ENCODE results near the gene PHF2. TPM values are rescaled to one million over a fixed set of nuclear protein-coding genes. Genes with fewer than 3 reads are reported as not detected.

The PHF2 gene
- total RNA-seq: 24.6 and 24.8 TPM in 2 replicates

DNA sequence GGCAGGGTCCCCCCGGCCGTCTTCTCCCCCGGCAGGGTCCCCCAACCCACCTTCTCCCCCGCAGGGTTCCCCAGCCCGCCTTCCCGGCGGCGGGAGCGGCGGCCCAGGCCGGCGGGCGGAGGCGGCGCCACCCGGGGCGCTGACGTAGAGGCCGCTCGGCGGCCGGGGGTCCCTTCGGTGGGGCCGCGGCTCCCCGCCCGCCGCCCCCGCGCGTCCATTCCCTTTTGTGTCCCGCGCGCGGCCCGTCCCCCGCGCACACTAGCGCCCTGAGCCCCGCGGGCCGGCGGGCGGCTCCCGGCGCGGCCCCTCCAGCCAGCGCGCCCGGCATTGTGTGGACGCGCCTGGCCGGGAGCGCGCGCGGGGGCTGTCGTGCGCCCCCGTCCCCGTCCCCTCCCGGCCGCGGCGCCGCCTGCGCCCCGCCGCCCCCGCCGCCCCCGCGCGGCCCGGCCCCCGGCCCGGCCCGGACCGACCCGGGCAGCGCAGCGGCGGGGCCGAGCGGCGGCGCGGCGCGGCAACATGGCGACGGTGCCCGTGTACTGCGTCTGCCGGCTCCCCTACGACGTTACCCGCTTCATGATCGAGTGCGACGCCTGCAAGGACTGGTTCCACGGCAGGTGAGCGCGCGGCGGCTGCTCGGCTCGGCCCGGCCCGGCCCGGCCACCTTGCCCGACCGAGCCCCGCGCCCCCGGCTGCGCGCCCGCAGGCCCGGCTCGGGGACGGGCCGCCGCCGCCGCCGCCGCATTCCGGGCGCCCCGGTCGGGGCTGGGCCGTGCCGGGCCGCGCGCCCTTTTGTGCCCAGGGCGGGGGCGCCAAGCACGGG lies at the start of gene PHF2:
TSS of gene PHF2 (plus strand) at position 327 of the 820 bp plus-strand sequence. CDS start at position 517, 190 bp downstream.
- H3K27me3 Mint-ChIP-seq (ENCODE audit: low read depth): no peaks in the 10 kb centered on the region
- peak within 1 kb of the TSS; percentile 82 for H3K27ac Mint-ChIP-seq
- intact Hi-C loops (cut with micrococcal nuclease): loop anchor here (10.0 kb wide), 1 partner anchor 588 kb away; no protein-coding TSS in a partner anchor
- H3K4me1 Mint-ChIP-seq (ENCODE audit: low read depth): peaks cover 25% of the 10 kb centered on the region
- no peaks in the 10 kb centered on the region for H3K9me3 Mint-ChIP-seq
- peaks cover 12% of the 10 kb centered on the region for H3K36me3 Mint-ChIP-seq (ENCODE audit: low read depth)
- peak within 1 kb of the TSS; percentile 87 for H3K4me3 Mint-ChIP-seq (ENCODE audit: low read depth)
- DNase-seq (ENCODE audit: low spot score): no peak

DNA sequence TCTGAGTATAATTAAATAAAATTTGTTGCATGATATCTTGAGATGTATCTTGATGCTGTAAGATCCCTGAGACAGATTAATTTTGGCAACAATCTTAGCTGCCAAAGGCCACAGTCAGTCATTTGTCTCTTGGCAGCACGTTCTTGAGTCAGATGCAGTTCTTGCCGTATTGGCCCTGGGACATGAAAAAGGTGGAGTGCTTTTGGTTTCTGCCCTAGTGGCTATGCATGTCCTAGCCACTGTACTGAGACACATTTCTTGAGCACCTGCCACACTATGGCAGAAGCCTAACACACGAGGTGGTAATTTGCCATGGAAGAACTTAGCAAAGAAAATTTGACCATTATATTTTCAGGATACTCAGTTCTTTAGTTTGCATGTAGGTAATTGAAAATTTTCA lies 45.0 kb upstream of the PHF2 start:
- peaks cover 79% of the 10 kb centered on the region for H3K36me3 Mint-ChIP-seq (ENCODE audit: low read depth)
- no peak overlapping the region for H3K4me3 Mint-ChIP-seq (ENCODE audit: low read depth)
- no peak for DNase-seq (ENCODE audit: low spot score)
- H3K27ac Mint-ChIP-seq: no peak overlapping the region
- intact Hi-C loops (cut with micrococcal nuclease): no loop called here
- no peaks in the 10 kb centered on the region for H3K27me3 Mint-ChIP-seq (ENCODE audit: low read depth)
- peaks cover 11% of the 10 kb centered on the region for H3K4me1 Mint-ChIP-seq (ENCODE audit: low read depth)
- H3K9me3 Mint-ChIP-seq: no peaks in the 10 kb centered on the region

DNA sequence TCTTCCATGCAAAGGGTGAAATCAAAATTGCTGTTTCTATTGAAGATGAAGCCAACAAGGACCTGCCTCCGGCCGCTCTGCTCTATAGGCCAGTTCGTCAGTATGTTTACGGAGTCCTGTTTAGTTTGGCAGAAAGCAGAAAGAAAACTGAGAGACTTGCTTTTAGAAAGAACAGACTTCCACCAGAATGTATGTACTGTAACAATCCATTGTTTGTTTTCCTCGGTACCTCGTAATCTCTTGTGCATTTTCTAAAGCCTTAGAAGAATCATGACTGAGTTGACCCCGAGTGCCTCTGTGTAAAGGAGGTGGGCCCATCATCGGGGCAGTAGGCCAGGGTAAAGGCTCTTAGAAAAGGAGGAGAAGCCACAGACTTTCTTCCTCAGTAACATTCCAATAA lies 44.2 kb upstream of the PHF2 start:
- Mint-ChIP-seq H3K4me3 (ENCODE audit: low read depth) (no peak overlapping the region), H3K9me3 (no peaks in the 10 kb centered on the region), H3K27me3 (ENCODE audit: low read depth) (no peaks in the 10 kb centered on the region), H3K4me1 (ENCODE audit: low read depth) (peaks cover 7% of the 10 kb centered on the region), H3K36me3 (ENCODE audit: low read depth) (peaks cover 79% of the 10 kb centered on the region), H3K27ac (no peak overlapping the region)
- intact Hi-C loops (cut with micrococcal nuclease): no loop called here
- DNase-seq (ENCODE audit: low spot score): no peak

DNA sequence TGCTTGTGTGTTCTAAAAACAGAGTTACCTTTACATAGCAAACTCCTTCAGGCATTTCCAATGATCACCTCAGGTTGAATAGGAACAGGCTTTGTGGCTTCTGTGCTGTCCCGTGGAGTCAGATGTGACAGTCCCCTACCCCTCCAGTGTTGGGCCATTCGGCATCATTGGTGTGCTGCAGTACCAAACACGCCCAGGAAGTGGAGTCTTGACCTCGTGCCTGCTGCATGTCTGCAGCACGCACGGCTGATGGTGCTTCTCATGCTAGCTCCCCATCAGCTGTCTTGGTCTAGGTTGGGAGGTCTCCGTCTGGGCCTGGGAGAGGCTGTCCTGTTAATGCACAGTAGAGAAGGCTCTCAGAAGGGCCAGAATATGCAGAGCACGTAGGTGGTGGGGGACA lies 42.5 kb upstream of the PHF2 start:
- Mint-ChIP-seq H3K4me1 (ENCODE audit: low read depth) (peaks cover 6% of the 10 kb centered on the region), H3K4me3 (ENCODE audit: low read depth) (no peak overlapping the region), H3K27me3 (ENCODE audit: low read depth) (no peaks in the 10 kb centered on the region), H3K9me3 (no peaks in the 10 kb centered on the region), H3K27ac (no peak overlapping the region), H3K36me3 (ENCODE audit: low read depth) (peaks cover 76% of the 10 kb centered on the region)
- no peak for DNase-seq (ENCODE audit: low spot score)
- intact Hi-C loops (cut with micrococcal nuclease): no loop called here

DNA sequence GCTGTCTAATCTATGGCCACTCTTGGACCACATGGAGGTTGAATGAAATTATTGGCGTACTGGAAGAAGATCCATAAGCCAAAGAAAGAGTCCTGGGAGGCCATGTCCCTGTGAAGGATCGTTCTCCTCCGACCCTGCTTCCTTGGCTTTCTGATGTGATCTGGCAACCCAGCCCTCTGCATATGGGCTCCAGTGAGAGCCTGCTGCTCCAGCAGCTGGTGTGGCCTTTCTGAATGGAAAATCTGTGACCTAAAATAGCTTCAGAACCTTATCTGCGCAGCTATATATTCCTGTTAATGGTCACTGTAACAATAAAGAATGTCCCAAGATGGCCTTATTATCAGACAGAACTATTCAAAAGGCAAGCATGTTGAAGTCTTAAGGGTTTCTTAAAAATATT lies 40.2 kb upstream of the PHF2 start:
- H3K27me3 Mint-ChIP-seq (ENCODE audit: low read depth): no peaks in the 10 kb centered on the region
- H3K36me3 Mint-ChIP-seq (ENCODE audit: low read depth): peaks cover 77% of the 10 kb centered on the region
- no peak overlapping the region for H3K27ac Mint-ChIP-seq
- intact Hi-C loops (cut with micrococcal nuclease): no loop called here
- DNase-seq (ENCODE audit: low spot score): no peak
- H3K4me3 Mint-ChIP-seq (ENCODE audit: low read depth): no peak overlapping the region
- H3K4me1 Mint-ChIP-seq (ENCODE audit: low read depth): peaks cover 9% of the 10 kb centered on the region
- H3K9me3 Mint-ChIP-seq: no peaks in the 10 kb centered on the region

DNA sequence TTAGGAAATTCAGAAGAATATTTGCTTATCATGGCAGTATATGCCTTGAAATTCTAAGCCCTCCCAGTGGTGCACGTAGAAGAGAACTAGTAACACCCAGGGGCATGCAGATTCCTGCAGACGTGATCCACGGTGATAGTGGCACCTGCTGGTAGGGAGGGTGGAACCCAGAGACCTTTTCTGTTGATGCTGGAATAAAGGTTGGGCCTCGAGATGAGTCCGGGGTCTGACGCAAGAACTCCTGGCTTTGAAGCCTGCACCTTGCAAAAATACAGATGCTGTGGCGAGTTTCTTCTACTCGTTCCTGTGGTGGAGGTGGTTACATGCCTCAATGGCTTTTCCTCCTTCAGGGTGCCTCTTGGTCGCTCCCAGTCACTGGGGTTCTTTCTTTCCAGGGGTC lies 39.5 kb upstream of the PHF2 start:
- H3K27me3 Mint-ChIP-seq (ENCODE audit: low read depth): no peaks in the 10 kb centered on the region
- no peak for DNase-seq (ENCODE audit: low spot score)
- peaks cover 8% of the 10 kb centered on the region for H3K4me1 Mint-ChIP-seq (ENCODE audit: low read depth)
- no peak overlapping the region for H3K4me3 Mint-ChIP-seq (ENCODE audit: low read depth)
- intact Hi-C loops (cut with micrococcal nuclease): no loop called here
- H3K27ac Mint-ChIP-seq: no peak overlapping the region
- no peaks in the 10 kb centered on the region for H3K9me3 Mint-ChIP-seq
- H3K36me3 Mint-ChIP-seq (ENCODE audit: low read depth): peaks cover 79% of the 10 kb centered on the region

DNA sequence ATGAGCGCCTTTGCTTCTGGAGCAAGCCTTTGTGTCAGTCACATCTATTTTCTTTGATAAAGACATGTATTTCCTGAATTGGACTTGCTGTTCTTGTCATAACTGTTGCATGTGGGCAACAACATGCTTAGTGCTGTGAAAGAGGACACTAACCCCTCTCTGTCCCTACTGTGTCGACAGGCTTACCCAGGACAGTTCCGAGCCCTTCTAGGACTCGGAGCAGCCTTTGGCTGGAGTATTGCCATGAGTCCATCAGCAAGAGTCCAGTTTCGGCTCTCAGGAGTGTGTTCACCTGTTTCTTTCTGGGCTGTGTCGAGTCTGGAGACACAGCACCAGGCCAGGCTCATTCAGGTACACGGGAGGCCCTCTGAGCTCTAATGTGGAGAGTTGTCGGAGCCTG lies 36.1 kb upstream of the PHF2 start:
- no peak overlapping the region for H3K4me3 Mint-ChIP-seq (ENCODE audit: low read depth)
- H3K27me3 Mint-ChIP-seq (ENCODE audit: low read depth): no peaks in the 10 kb centered on the region
- no peaks in the 10 kb centered on the region for H3K9me3 Mint-ChIP-seq
- H3K4me1 Mint-ChIP-seq (ENCODE audit: low read depth): peaks cover 6% of the 10 kb centered on the region
- no peak for DNase-seq (ENCODE audit: low spot score)
- intact Hi-C loops (cut with micrococcal nuclease): no loop called here
- H3K27ac Mint-ChIP-seq: no peak overlapping the region
- peaks cover 75% of the 10 kb centered on the region for H3K36me3 Mint-ChIP-seq (ENCODE audit: low read depth)

DNA sequence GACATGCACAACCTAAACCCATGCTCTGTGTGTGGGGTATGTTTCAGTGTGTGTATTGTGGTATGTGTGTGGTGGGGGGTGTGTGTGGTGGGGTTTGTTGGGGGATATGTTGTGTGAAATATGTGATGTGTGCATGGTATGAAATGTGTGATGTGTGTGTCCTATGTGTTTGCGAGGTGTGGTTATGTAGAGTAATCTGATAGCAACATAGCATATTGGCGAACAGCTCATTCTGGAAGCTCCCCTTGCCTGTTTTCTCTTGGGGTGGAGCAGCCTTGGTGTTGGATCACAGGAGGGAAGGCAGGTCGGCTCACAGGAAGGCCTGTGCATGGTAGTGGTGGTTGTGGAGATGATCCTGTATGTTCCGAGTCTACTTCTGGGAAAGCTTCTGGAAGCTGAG lies 35.4 kb upstream of the PHF2 start:
- no peaks in the 10 kb centered on the region for H3K9me3 Mint-ChIP-seq
- H3K27me3 Mint-ChIP-seq (ENCODE audit: low read depth): no peaks in the 10 kb centered on the region
- intact Hi-C loops (cut with micrococcal nuclease): no loop called here
- H3K4me1 Mint-ChIP-seq (ENCODE audit: low read depth): peaks cover 4% of the 10 kb centered on the region
- no peak overlapping the region for H3K27ac Mint-ChIP-seq
- peaks cover 72% of the 10 kb centered on the region for H3K36me3 Mint-ChIP-seq (ENCODE audit: low read depth)
- no peak overlapping the region for H3K4me3 Mint-ChIP-seq (ENCODE audit: low read depth)
- DNase-seq (ENCODE audit: low spot score): no peak

DNA sequence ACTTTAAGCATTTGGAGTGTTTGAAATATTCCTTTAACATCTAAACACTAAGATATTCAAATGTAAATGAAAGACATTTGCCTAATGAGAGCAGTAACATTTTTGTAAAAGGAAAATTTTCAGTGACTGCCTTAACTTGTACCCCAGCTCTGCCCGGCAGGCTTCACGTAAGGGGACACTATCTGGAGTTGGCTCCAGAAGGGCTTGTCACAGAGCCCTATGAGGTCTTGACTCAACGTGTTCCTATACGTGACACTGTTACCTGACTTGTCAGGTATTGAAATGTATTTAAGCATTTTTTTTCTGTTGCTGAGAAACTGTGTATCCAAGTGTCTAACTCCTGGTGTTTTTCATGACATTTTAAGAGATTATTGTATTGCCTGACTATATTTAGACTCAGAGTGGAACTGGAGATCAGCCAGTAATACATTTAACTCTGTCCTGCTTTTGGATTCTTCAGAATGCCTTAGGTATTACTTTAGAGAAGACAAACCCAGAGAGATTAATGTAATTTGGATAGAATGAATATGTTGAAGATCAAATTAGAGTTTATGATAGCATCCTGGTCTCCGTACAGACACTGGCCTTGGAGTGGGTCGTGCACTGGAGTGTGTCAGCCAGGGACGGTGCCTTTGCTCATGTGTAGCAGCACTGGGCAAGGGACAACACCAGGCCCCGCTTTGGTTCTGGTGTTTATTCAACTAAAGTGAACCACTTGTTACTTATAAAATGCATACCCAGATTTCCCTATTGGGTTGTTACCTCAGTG lies 34.6 kb upstream of the PHF2 start:
- Mint-ChIP-seq H3K27me3 (ENCODE audit: low read depth) (no peaks in the 10 kb centered on the region), H3K36me3 (ENCODE audit: low read depth) (peaks cover 72% of the 10 kb centered on the region), H3K9me3 (no peaks in the 10 kb centered on the region), H3K4me3 (ENCODE audit: low read depth) (no peak overlapping the region), H3K4me1 (ENCODE audit: low read depth) (peaks cover 5% of the 10 kb centered on the region), H3K27ac (no peak overlapping the region)
- DNase-seq (ENCODE audit: low spot score): no peak
- intact Hi-C loops (cut with micrococcal nuclease): no loop called here

DNA sequence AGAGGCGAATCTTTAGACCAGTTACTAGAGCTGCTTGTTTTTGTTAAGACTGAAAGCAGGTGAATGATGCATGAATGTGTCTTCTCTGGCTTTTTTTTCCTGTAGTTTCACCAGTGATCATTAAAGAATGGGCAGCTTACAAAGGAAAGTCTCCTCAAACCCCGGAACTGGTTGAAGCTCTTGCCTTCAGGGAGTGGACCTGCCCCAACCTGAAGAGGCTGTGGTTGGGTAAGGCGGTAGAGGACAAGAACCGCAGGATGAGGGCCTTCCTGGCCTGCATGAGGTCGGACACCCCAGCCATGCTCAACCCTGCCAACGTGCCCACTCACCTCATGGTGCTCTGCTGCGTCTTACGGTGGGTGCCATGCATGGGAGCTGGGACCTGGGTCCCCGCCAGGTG lies 33.3 kb upstream of the PHF2 start:
- no peak overlapping the region for H3K27ac Mint-ChIP-seq
- intact Hi-C loops (cut with micrococcal nuclease): no loop called here
- peaks cover 75% of the 10 kb centered on the region for H3K36me3 Mint-ChIP-seq (ENCODE audit: low read depth)
- no peak for DNase-seq (ENCODE audit: low spot score)
- H3K4me1 Mint-ChIP-seq (ENCODE audit: low read depth): peaks cover 7% of the 10 kb centered on the region
- no peaks in the 10 kb centered on the region for H3K9me3 Mint-ChIP-seq
- H3K27me3 Mint-ChIP-seq (ENCODE audit: low read depth): no peaks in the 10 kb centered on the region
- no peak overlapping the region for H3K4me3 Mint-ChIP-seq (ENCODE audit: low read depth)

DNA sequence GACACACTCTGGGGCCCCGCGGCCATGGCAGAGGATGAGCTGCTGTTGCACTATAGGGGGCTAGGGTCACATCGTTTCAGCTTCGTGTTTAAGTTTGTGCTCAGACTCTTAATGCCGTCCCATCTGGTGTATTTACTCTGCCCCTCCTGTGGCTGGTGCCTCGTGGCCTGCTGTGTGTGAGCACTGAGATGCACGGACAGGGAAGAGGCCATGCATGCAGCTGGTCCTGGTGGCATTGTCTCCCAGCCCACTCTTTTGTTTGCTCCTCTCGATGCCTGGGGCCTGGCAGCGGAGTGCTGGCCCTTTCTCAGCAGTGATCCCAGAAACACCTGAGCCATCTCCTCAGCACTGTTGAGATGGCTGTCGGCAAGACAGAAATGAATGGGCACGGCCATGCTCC lies 30.0 kb upstream of the PHF2 start:
- Mint-ChIP-seq H3K27ac (no peak overlapping the region), H3K9me3 (no peaks in the 10 kb centered on the region), H3K4me3 (ENCODE audit: low read depth) (no peak overlapping the region), H3K36me3 (ENCODE audit: low read depth) (peaks cover 76% of the 10 kb centered on the region), H3K27me3 (ENCODE audit: low read depth) (no peaks in the 10 kb centered on the region), H3K4me1 (ENCODE audit: low read depth) (peaks cover 2% of the 10 kb centered on the region)
- intact Hi-C loops (cut with micrococcal nuclease): no loop called here
- DNase-seq (ENCODE audit: low spot score): no peak

DNA sequence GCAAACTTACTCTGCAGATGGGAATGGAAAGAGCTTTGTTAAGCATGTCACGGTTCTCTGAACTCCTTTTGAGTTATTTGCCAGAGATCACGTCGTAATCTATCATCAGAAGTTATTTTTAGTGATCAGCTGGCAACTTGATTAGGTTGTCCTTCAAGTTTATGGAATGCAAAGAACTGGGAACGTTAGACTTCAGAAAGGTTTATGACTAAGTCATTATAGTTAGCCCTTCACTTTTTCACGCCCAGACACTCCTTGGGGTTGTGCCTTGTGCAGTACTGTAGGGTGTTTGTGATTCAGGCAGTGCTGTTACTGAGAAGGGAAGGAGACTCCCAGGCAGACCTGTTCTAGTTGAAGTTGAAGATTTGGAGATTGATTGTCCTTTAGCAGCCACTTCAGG lies 26.8 kb upstream of the PHF2 start:
- no peak overlapping the region for H3K4me3 Mint-ChIP-seq (ENCODE audit: low read depth)
- no peaks in the 10 kb centered on the region for H3K27me3 Mint-ChIP-seq (ENCODE audit: low read depth)
- H3K27ac Mint-ChIP-seq: no peak overlapping the region
- H3K9me3 Mint-ChIP-seq: no peaks in the 10 kb centered on the region
- H3K36me3 Mint-ChIP-seq (ENCODE audit: low read depth): peaks cover 76% of the 10 kb centered on the region
- intact Hi-C loops (cut with micrococcal nuclease): no loop called here
- DNase-seq (ENCODE audit: low spot score): no peak
- H3K4me1 Mint-ChIP-seq (ENCODE audit: low read depth): peaks cover 2% of the 10 kb centered on the region

DNA sequence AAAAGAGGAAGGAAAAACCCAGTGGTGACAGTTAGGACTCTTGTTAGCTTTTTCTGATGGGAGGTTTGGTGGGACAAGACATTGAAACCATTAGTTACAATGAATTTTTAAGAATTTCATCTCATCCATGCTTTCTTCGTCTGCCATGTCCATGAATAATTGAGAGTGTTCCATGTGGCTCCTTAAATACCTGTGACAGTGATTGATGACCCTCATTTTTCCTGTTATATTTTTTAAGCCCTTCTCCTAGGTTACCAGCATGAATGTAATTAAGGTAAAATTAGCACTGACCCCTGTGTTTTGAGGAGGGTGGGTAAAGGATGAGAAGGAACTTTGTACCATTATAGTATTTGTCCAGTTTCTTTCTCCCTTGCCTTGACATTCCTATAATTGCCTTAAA lies 23.5 kb upstream of the PHF2 start:
- no peak for DNase-seq (ENCODE audit: low spot score)
- Mint-ChIP-seq H3K27me3 (ENCODE audit: low read depth) (no peaks in the 10 kb centered on the region), H3K27ac (peak overlapping the region; percentile 12), H3K4me3 (ENCODE audit: low read depth) (no peak overlapping the region), H3K9me3 (no peaks in the 10 kb centered on the region), H3K36me3 (ENCODE audit: low read depth) (peaks cover 79% of the 10 kb centered on the region), H3K4me1 (ENCODE audit: low read depth) (no peaks in the 10 kb centered on the region)
- intact Hi-C loops (cut with micrococcal nuclease): no loop called here
